Karpas-422 (cell line): ENCODE results near the gene FAM76B. TPM values are rescaled to one million over a fixed set of nuclear protein-coding genes. Genes with fewer than 3 reads are reported as not detected.
A peak's percentile ranks its signal among the peaks of the same experiment; 100 is the strongest.

Experiments used
- DNase-seq: peaks from one replicate; pipeline ENCODE4 v3.0.0-alpha.2; 2015
- H2AFZ ChIP-seq: fragments of 200-600 bp; sonication (generic); 2 replicates; pipeline ENCODE4 v1.6.1; 2014; ENCODE audit warnings: antibody characterized with exemption, low read length, mixed read lengths
- H3K27ac ChIP-seq: fragments of 200-600 bp; sonication (generic); 2 replicates; pipeline ENCODE4 v1.5.1; 2014; ENCODE audit warnings: mild to moderate bottlenecking, low read length, moderate library complexity
- H3K27me3 ChIP-seq: fragments of 200-600 bp; sonication (generic); 2 replicates; pipeline ENCODE4 v1.6.1; 2014; ENCODE audit warnings: low read length, mixed read lengths
- H3K36me3 ChIP-seq: fragments of 200-600 bp; sonication (generic); 2 replicates; pipeline ENCODE4 v1.6.1; 2014; ENCODE audit warnings: low read length, mixed read lengths; ENCODE audit not compliant: insufficient read depth
- H3K4me1 ChIP-seq: fragments of 200-600 bp; sonication (generic); 2 replicates; pipeline ENCODE4 v1.6.1; 2014; ENCODE audit warnings: mild to moderate bottlenecking, low read length, mixed read lengths
- H3K4me2 ChIP-seq: fragments of 200-600 bp; sonication (generic); 2 replicates; pipeline ENCODE4 v1.6.1; 2014; ENCODE audit warnings: low read length, low read depth, mild to moderate bottlenecking; ENCODE audit not compliant: poor library complexity, severe bottlenecking
- H3K4me3 ChIP-seq: fragments of 200-600 bp; sonication (generic); 2 replicates; pipeline ENCODE4 v1.5.1; 2014; ENCODE audit warnings: mild to moderate bottlenecking, antibody characterized with exemption, low read length, mixed read lengths
- H3K79me2 ChIP-seq: fragments of 200-600 bp; sonication (generic); 2 replicates; pipeline ENCODE4 v1.6.1; 2014; ENCODE audit warnings: mild to moderate bottlenecking, low read length, mixed read lengths
- H3K9ac ChIP-seq: fragments of 200-600 bp; sonication (generic); 2 replicates; pipeline ENCODE4 v1.6.0; 2014; ENCODE audit warnings: low read length
- H3K9me2 ChIP-seq: fragments of 200-600 bp; sonication (generic), shearing (Covaris generic); replicated peaks from 2 replicates; pipeline ENCODE4 v1.6.0; 2014; ENCODE audit warnings: mild to moderate bottlenecking, low read length, moderate library complexity; ENCODE audit not compliant: insufficient read depth
- H3K9me3 ChIP-seq: fragments of 300-700, 200-600 bp; sonication (generic); 2 replicates; pipeline ENCODE4 v1.6.1; 2014; ENCODE audit warnings: low read length, mixed read lengths
- H4K20me1 ChIP-seq: fragments of 200-600 bp; sonication (generic); 2 replicates; pipeline ENCODE4 v1.6.1; 2014; ENCODE audit warnings: mild to moderate bottlenecking, antibody characterized with exemption, low read length, low read depth; ENCODE audit not compliant: insufficient read depth
- total RNA-seq: library from RNA; depleted of rRNA; stranded (reverse); fragments of >200 nt; shearing (Covaris generic); gene quantifications from 2 replicates; pipeline ENCODE4 v1.2.3, GENCODE V29; 2014; ENCODE audit warnings: low replicate concordance

The FAM76B gene
- total RNA-seq, 1 experiment from 2014 or later: 224 TPM

DNA sequence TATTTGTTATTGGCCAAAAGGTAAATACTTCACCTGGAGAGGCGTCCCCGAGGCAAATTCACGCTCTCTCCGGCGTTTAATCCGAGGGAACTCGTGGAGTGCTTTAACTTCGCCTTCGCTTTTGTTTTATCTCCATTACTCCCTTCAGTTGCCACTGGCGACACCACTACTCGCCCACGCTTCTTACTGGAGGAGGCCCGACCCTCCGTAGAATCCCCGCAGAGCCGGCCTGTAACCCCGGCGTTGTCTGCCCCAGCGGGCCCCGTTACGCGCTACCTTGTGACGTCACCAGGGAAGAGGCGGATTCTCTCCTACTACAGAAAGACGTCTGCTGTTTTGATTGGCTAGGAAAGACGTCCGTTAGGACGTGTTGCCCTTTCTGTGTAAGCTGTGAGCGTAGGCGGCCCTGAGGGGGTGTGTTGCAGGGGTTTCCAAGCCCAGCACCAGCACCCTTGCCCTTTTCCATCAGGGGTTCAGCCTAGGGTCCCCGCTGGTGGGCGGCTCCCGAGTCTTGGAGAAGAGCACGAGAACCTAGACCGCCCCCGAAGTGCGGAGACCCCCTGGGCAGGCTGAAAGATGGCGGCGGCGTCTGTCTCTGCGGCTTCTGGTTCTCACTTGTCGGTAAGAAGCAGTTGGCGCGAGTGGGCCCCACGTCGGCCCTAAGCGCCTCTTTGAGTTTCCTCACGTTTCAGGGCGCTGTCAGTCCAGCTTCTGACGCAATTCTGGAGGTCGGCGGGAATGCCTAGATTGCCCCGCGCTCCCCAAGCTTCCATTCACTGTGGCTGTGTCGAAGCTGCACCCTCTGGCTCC lies 746 bp upstream of the FAM76B start, which contains the start of gene CEP57:
Gene CEP57 (plus strand): TSS at position 376 of the 810 bp plus-strand sequence. CDS start 201 bp downstream, at position 577.
- peaks cover 44% of the 10 kb centered on the region for H3K4me1 ChIP-seq
- H3K4me3 ChIP-seq: peak within 1 kb of the TSS; percentile 73
- peak within 1 kb of the TSS; percentile 88 for H2AFZ ChIP-seq
- no peaks in the 10 kb centered on the region for H3K27me3 ChIP-seq
- peaks cover 89% of the 10 kb centered on the region for H3K79me2 ChIP-seq
- peaks cover 37% of the 10 kb centered on the region for H3K36me3 ChIP-seq
- DNase-seq: peak; percentile 100
- no peaks in the 10 kb centered on the region for H3K9me3 ChIP-seq
- no peaks in the 10 kb centered on the region for H3K9me2 ChIP-seq
- peak within 1 kb of the TSS; percentile 77 for H3K4me2 ChIP-seq
- H4K20me1 ChIP-seq: peaks cover 20% of the 10 kb centered on the region
- peak within 1 kb of the TSS; percentile 90 for H3K9ac ChIP-seq
- H3K27ac ChIP-seq: peak within 1 kb of the TSS; percentile 91

DNA sequence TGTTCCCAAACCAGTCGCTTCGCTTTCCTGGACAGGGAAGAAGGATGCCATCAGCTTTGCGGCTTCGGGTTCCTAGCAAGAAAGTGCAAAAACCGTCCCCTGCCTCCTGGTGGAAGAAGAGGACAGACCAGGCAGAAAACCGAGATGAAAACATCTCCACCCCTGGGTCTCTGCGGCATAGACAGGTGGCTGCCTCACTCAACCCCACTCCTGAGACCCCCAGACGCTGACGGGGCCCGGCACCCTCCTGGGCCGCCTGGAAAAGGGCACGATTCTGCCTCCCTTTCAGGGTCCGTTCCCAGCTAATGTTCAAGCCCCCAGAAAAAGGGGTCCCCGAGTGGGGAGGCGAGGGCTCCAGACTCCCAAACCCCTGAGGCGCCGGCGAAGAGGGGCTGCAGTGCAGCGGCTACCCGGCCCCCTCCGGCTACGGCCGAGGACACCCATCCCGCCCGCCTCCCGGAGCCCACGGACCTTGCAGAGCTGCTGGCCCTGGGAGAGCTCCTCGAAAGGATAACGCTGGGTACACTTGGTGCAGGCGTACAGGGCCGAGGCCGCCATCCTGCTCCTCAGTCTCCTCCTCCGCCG lies 569 bp downstream of the FAM76B start:
- Histone ChIP-seq H3K27ac (peak overlapping the region; percentile 91), H3K4me3 (peak overlapping the region; percentile 73), H3K9me3 (no peaks in the 10 kb centered on the region), H3K79me2 (peaks cover 87% of the 10 kb centered on the region), H3K4me2 (peak overlapping the region; percentile 77), H3K27me3 (no peaks in the 10 kb centered on the region), H4K20me1 (peaks cover 20% of the 10 kb centered on the region), H3K4me1 (peaks cover 37% of the 10 kb centered on the region), H3K9ac (peak overlapping the region; percentile 90), H3K36me3 (peaks cover 48% of the 10 kb centered on the region), H3K9me2 (no peaks in the 10 kb centered on the region), H2AFZ (peak overlapping the region; percentile 68)
- DNase-seq: peak; percentile 80

DNA sequence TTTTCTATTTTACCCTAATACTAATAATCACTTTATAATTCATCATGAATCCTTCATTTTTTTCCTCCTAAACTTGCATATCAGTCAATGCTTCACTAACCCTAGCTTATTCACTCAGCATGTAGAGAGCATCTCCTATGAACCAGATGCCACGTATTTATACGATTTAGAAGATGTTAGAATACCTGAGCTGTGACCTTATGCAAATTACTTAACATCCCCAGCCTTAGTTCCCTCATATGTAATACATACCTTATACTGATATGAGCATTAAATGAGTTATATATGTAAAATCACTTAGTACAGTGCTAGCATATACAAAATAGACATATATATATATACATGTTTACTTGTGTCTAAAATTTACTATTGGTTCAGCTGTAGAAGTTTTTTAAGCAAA lies 9.0 kb downstream of the FAM76B start:
- H3K27me3 ChIP-seq: no peaks in the 10 kb centered on the region
- H3K9me2 ChIP-seq: no peaks in the 10 kb centered on the region
- H4K20me1 ChIP-seq: no peaks in the 10 kb centered on the region
- H3K9me3 ChIP-seq: no peaks in the 10 kb centered on the region
- H3K4me2 ChIP-seq: peak overlapping the region; percentile 39
- no peak overlapping the region for H3K9ac ChIP-seq
- H3K27ac ChIP-seq: peak overlapping the region; percentile 72
- H3K79me2 ChIP-seq: peaks cover 93% of the 10 kb centered on the region
- no peak overlapping the region for H2AFZ ChIP-seq
- peaks cover 98% of the 10 kb centered on the region for H3K36me3 ChIP-seq
- peaks cover 66% of the 10 kb centered on the region for H3K4me1 ChIP-seq
- peak overlapping the region; percentile 1; the same call in 1 of the 2 replicates for H3K4me3 ChIP-seq
- peak; percentile 75 for DNase-seq

DNA sequence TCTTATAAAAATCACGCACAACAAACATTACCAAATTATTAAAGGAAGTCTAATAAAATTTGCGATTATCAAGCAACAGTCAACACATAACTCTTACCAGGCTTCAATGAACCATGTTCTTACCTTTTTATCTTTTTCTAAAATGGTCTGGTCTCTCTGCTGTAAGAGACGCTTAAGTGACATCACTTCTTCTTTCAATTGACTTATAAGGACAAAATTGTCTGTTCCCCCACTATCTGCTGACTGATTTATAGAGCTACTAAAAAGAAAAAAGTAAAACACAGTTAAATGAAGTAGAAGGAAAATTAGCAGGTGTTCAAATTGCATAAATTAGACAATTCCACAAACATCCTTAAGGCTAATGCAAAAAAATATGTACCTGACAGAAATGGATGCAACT lies 10.9 kb downstream of the FAM76B start:
- peak overlapping the region; percentile 12 for H3K4me2 ChIP-seq
- H3K9me3 ChIP-seq: no peaks in the 10 kb centered on the region
- no peaks in the 10 kb centered on the region for H4K20me1 ChIP-seq
- no peaks in the 10 kb centered on the region for H3K9me2 ChIP-seq
- H3K4me3 ChIP-seq: no peak overlapping the region
- H3K4me1 ChIP-seq: peaks cover 65% of the 10 kb centered on the region
- H3K36me3 ChIP-seq: peaks cover 100% of the 10 kb centered on the region
- peak overlapping the region; percentile 72 for H3K27ac ChIP-seq
- H3K27me3 ChIP-seq: no peaks in the 10 kb centered on the region
- H3K79me2 ChIP-seq: peaks cover 87% of the 10 kb centered on the region
- H2AFZ ChIP-seq: no peak overlapping the region
- peak; percentile 57 for DNase-seq
- H3K9ac ChIP-seq: no peak overlapping the region

DNA sequence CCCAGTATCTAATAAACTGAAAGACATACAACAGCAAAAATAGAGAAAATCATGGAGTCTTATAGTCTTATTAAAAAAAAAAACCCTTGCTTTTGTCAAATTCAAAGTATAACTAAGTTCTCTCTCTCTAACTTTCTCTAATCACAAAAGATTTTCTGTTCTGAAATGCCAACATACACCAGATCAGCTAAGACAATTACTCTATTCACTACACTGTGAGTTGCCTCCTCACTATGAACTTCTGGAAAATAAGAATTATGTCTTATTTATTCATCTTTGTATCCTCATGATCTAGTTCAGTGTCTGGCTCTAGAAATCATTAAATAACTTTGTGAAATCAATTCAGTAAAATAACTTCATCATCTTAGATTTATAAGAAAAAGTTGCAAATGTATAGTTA lies 12.7 kb downstream of the FAM76B start:
- no peaks in the 10 kb centered on the region for H3K9me3 ChIP-seq
- H3K27me3 ChIP-seq: no peaks in the 10 kb centered on the region
- H3K27ac ChIP-seq: peak overlapping the region; percentile 72
- no peaks in the 10 kb centered on the region for H4K20me1 ChIP-seq
- H3K79me2 ChIP-seq: peaks cover 69% of the 10 kb centered on the region
- H3K4me2 ChIP-seq: no peak overlapping the region
- H3K9ac ChIP-seq: no peak overlapping the region
- H2AFZ ChIP-seq: no peak overlapping the region
- no peak for DNase-seq
- peaks cover 98% of the 10 kb centered on the region for H3K36me3 ChIP-seq
- no peaks in the 10 kb centered on the region for H3K9me2 ChIP-seq
- H3K4me3 ChIP-seq: no peak overlapping the region
- peaks cover 46% of the 10 kb centered on the region for H3K4me1 ChIP-seq

DNA sequence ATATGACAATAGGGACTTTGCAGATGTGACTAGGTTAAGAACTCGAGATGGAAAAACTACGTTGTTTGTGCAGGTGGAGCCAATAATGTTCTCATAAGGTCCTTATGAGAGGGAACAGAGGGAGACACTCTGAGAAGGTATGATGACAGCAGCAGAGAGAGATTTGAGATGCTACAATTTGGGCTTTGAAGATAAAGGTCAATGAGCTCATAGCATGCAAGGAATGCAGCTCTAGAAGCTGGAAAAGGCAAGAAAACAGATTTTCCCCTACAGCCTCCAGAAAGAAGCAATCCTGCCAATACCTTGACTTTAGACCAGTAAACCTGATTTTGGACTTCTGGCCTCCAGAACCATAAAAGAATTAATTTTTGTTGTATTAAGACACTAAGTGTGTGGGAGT lies 21.1 kb downstream of the FAM76B start:
- Histone ChIP-seq H4K20me1 (no peaks in the 10 kb centered on the region), H3K4me2 (no peak overlapping the region), H3K27me3 (no peaks in the 10 kb centered on the region), H3K79me2 (no peaks in the 10 kb centered on the region), H3K36me3 (peaks cover 54% of the 10 kb centered on the region), H2AFZ (no peak overlapping the region), H3K9me2 (no peaks in the 10 kb centered on the region), H3K9ac (no peak overlapping the region), H3K27ac (no peak overlapping the region), H3K9me3 (no peaks in the 10 kb centered on the region), H3K4me1 (peaks cover 6% of the 10 kb centered on the region; the same call in 1 of the 2 replicates), H3K4me3 (no peak overlapping the region)
- no peak for DNase-seq

DNA sequence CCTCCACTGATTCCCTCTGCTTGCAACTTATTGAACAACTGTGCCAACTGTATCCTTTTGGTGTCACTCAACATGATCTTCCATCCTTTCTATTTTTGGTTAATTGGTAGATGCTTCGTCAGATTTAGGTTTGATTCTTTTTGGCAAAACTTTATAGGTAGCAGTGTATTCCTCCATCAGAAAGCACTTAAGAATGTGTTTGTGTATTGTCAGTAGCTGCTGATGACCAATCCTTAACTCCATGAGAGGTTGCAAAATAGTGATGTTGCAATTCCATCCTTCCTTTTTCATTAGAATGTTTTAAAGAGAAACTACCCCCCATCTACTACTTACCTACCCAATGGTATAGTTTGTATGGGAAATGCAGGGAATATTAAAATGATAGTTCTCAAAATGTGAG lies 22.1 kb downstream of the FAM76B start:
- Histone ChIP-seq H3K9me3 (no peaks in the 10 kb centered on the region), H3K36me3 (peaks cover 46% of the 10 kb centered on the region), H3K9ac (no peak overlapping the region), H3K27ac (no peak overlapping the region), H3K4me3 (no peak overlapping the region), H3K4me1 (peaks cover 6% of the 10 kb centered on the region; the same call in 1 of the 2 replicates), H2AFZ (no peak overlapping the region), H3K79me2 (no peaks in the 10 kb centered on the region), H4K20me1 (no peaks in the 10 kb centered on the region), H3K27me3 (no peaks in the 10 kb centered on the region), H3K4me2 (no peak overlapping the region), H3K9me2 (no peaks in the 10 kb centered on the region)
- DNase-seq: no peak

DNA sequence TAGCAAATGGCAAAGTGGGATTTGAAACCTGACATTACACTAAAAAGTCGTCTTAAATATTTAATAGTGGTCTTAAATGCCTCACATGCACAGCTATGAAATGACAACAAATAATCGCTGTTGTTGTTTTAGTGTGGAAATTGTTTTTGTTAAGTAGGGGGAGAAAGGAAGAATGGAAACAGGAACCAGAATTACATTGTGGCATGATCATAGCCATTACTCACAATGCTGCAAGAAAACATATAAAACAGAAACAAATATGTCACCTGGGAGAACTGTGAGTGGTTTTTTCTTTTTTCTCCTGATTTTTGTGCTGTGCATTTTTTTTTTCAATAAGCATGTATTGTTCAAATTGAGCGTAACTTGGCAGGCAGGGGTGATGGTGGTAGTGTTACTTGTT lies 22.9 kb downstream of the FAM76B start:
- Histone ChIP-seq H3K4me3 (no peak overlapping the region), H2AFZ (no peak overlapping the region), H3K4me2 (no peak overlapping the region), H3K27me3 (no peaks in the 10 kb centered on the region), H3K9me2 (no peaks in the 10 kb centered on the region), H3K79me2 (no peaks in the 10 kb centered on the region), H3K4me1 (peaks cover 6% of the 10 kb centered on the region; the same call in 1 of the 2 replicates), H3K9ac (no peak overlapping the region), H3K36me3 (peaks cover 38% of the 10 kb centered on the region), H3K9me3 (no peaks in the 10 kb centered on the region), H3K27ac (no peak overlapping the region), H4K20me1 (no peaks in the 10 kb centered on the region)
- DNase-seq: no peak
